ENCODE results near the gene CDC37.

Gene CDC37

GRCh38 chr19:10431254-10431942 lies 28.1 kb upstream of the CDC37 start:
- H3K27me3 ChIP-seq (ENCODE audit: control insufficient read depth in 2 of 2, insufficient read depth in 2 of 2, low read length in 2 of 2), result peaks cover 2 to 6% of the 10 kb centered on the region in 2 donors
- H3K9me3 ChIP-seq (ENCODE audit: control insufficient read depth in 2 of 2, low read length in 2 of 2), result no peaks in the 10 kb centered on the region
- peak overlapping the region; percentile 77 to 79 for H3K9ac ChIP-seq (ENCODE audit: low read depth in 1 of 2, low read length in 2 of 2)
- H3K27ac ChIP-seq (ENCODE audit: low read depth in 2 of 2, low read length in 2 of 2), result peak overlapping the region; percentile 43 to 58
- H3K4me3 ChIP-seq (ENCODE audit: low read length in 2 of 2), result peak overlapping the region; percentile 83
- H3K4me1 ChIP-seq (ENCODE audit: control insufficient read depth in 2 of 2, insufficient read depth in 2 of 2, low read length in 2 of 2), result peaks cover 9 to 18% of the 10 kb centered on the region in 2 donors
- no peaks in the 10 kb centered on the region for H3K36me3 ChIP-seq (ENCODE audit: control insufficient read depth in 2 of 2, insufficient read depth in 2 of 2, low read length in 2 of 2)

- H3K27ac ChIP-seq (ENCODE audit: low read depth in 2 of 2, low read length in 2 of 2), result peak overlapping the region; percentile 43 to 58
- peak overlapping the region; percentile 77 to 79 for H3K9ac ChIP-seq (ENCODE audit: low read depth in 1 of 2, low read length in 2 of 2)
- H3K4me3 ChIP-seq (ENCODE audit: low read length in 2 of 2), result peak overlapping the region; percentile 83
- no peaks in the 10 kb centered on the region for H3K9me3 ChIP-seq (ENCODE audit: control insufficient read depth in 2 of 2, low read length in 2 of 2)
- peaks cover 2 to 9% of the 10 kb centered on the region in 2 donors for H3K27me3 ChIP-seq (ENCODE audit: control insufficient read depth in 2 of 2, insufficient read depth in 2 of 2, low read length in 2 of 2)
- peaks cover 9 to 18% of the 10 kb centered on the region in 2 donors for H3K4me1 ChIP-seq (ENCODE audit: control insufficient read depth in 2 of 2, insufficient read depth in 2 of 2, low read length in 2 of 2)
- H3K36me3 ChIP-seq (ENCODE audit: control insufficient read depth in 2 of 2, insufficient read depth in 2 of 2, low read length in 2 of 2), result no peaks in the 10 kb centered on the region
Measured at GRCh38 chr19:10430505-10431253, 27.3 kb upstream of the CDC37 start.

- H3K27me3 ChIP-seq (ENCODE audit: control insufficient read depth in 2 of 2, insufficient read depth in 2 of 2, low read length in 2 of 2), result peaks cover 11 to 15% of the 10 kb centered on the region in 2 donors
- no peak overlapping the region for H3K4me3 ChIP-seq (ENCODE audit: low read length in 2 of 2)
- peaks cover 15 to 23% of the 10 kb centered on the region in 2 donors for H3K4me1 ChIP-seq (ENCODE audit: control insufficient read depth in 2 of 2, insufficient read depth in 2 of 2, low read length in 2 of 2)
- H3K9me3 ChIP-seq (ENCODE audit: control insufficient read depth in 2 of 2, low read length in 2 of 2), result no peaks in the 10 kb centered on the region
- no peaks in the 10 kb centered on the region for H3K36me3 ChIP-seq (ENCODE audit: control insufficient read depth in 2 of 2, insufficient read depth in 2 of 2, low read length in 2 of 2)
- H3K27ac ChIP-seq (ENCODE audit: low read depth in 2 of 2, low read length in 2 of 2), result peak overlapping the region in 1 of 2 donors; percentile 45
- no peak overlapping the region for H3K9ac ChIP-seq (ENCODE audit: low read depth in 1 of 2, low read length in 2 of 2)
Measured at GRCh38 chr19:10428996-10429381, 25.6 kb upstream of the CDC37 start.

- Histone ChIP-seq H3K9me3 (ENCODE audit: control insufficient read depth in 2 of 2, low read length in 2 of 2) (no peaks in the 10 kb centered on the region), H3K27me3 (ENCODE audit: control insufficient read depth in 2 of 2, insufficient read depth in 2 of 2, low read length in 2 of 2) (peaks cover 21 to 22% of the 10 kb centered on the region in 2 donors), H3K36me3 (ENCODE audit: control insufficient read depth in 2 of 2, insufficient read depth in 2 of 2, low read length in 2 of 2) (no peaks in the 10 kb centered on the region), H3K4me3 (ENCODE audit: low read length in 2 of 2) (no peak overlapping the region), H3K27ac (ENCODE audit: low read depth in 2 of 2, low read length in 2 of 2) (no peak overlapping the region), H3K4me1 (ENCODE audit: control insufficient read depth in 2 of 2, insufficient read depth in 2 of 2, low read length in 2 of 2) (peaks cover 15 to 18% of the 10 kb centered on the region in 2 donors), H3K9ac (ENCODE audit: low read depth in 1 of 2, low read length in 2 of 2) (no peak overlapping the region)
Measured at GRCh38 chr19:10427169-10427568, 23.8 kb upstream of the CDC37 start.

GRCh38 chr19:10424011-10424637 lies 20.8 kb upstream of the CDC37 start:
- Histone ChIP-seq H3K27ac (ENCODE audit: low read depth in 2 of 2, low read length in 2 of 2) (peak overlapping the region in 1 of 2 donors; percentile 56), H3K4me1 (ENCODE audit: control insufficient read depth in 2 of 2, insufficient read depth in 2 of 2, low read length in 2 of 2) (peaks cover 12 to 15% of the 10 kb centered on the region in 2 donors), H3K27me3 (ENCODE audit: control insufficient read depth in 2 of 2, insufficient read depth in 2 of 2, low read length in 2 of 2) (peaks cover 45 to 46% of the 10 kb centered on the region in 2 donors), H3K9ac (ENCODE audit: low read depth in 1 of 2, low read length in 2 of 2) (peak overlapping the region in 1 of 2 donors; percentile 39), H3K36me3 (ENCODE audit: control insufficient read depth in 2 of 2, insufficient read depth in 2 of 2, low read length in 2 of 2) (no peaks in the 10 kb centered on the region), H3K9me3 (ENCODE audit: control insufficient read depth in 2 of 2, low read length in 2 of 2) (no peaks in the 10 kb centered on the region), H3K4me3 (ENCODE audit: low read length in 2 of 2) (peak overlapping the region; percentile 25 to 61)

- peaks cover 52 to 54% of the 10 kb centered on the region in 2 donors for H3K27me3 ChIP-seq (ENCODE audit: control insufficient read depth in 2 of 2, insufficient read depth in 2 of 2, low read length in 2 of 2)
Measured at GRCh38 chr19:10422846-10423245, 19.5 kb upstream of the CDC37 start.

GRCh38 chr19:10422046-10422461 lies 18.7 kb upstream of the CDC37 start:
- H3K27ac ChIP-seq (ENCODE audit: low read depth in 2 of 2, low read length in 2 of 2), result no peak overlapping the region
- H3K9ac ChIP-seq (ENCODE audit: low read depth in 1 of 2, low read length in 2 of 2), result no peak overlapping the region

More at GRCh38 chr19:10422846-10423245, 19.5 kb upstream of the CDC37 start:
- peaks cover 14 to 15% of the 10 kb centered on the region in 2 donors for H3K4me1 ChIP-seq (ENCODE audit: control insufficient read depth in 2 of 2, insufficient read depth in 2 of 2, low read length in 2 of 2)
- H3K9ac ChIP-seq (ENCODE audit: low read depth in 1 of 2, low read length in 2 of 2), result no peak overlapping the region
- no peaks in the 10 kb centered on the region for H3K36me3 ChIP-seq (ENCODE audit: control insufficient read depth in 2 of 2, insufficient read depth in 2 of 2, low read length in 2 of 2)
- H3K27ac ChIP-seq (ENCODE audit: low read depth in 2 of 2, low read length in 2 of 2), result no peak overlapping the region
- H3K9me3 ChIP-seq (ENCODE audit: control insufficient read depth in 2 of 2, low read length in 2 of 2), result no peaks in the 10 kb centered on the region
- no peak overlapping the region for H3K4me3 ChIP-seq (ENCODE audit: low read length in 2 of 2)

GRCh38 chr19:10421240-10422045 lies 18.1 kb upstream of the CDC37 start:
- H3K27me3 ChIP-seq (ENCODE audit: control insufficient read depth in 2 of 2, insufficient read depth in 2 of 2, low read length in 2 of 2), result peaks cover 56 to 65% of the 10 kb centered on the region in 2 donors
- H3K4me3 ChIP-seq (ENCODE audit: low read length in 2 of 2), result no peak overlapping the region
- no peak overlapping the region for H3K27ac ChIP-seq (ENCODE audit: low read depth in 2 of 2, low read length in 2 of 2)
- peaks cover 16 to 19% of the 10 kb centered on the region in 2 donors for H3K4me1 ChIP-seq (ENCODE audit: control insufficient read depth in 2 of 2, insufficient read depth in 2 of 2, low read length in 2 of 2)
- no peak overlapping the region for H3K9ac ChIP-seq (ENCODE audit: low read depth in 1 of 2, low read length in 2 of 2)
- no peaks in the 10 kb centered on the region for H3K9me3 ChIP-seq (ENCODE audit: control insufficient read depth in 2 of 2, low read length in 2 of 2)
- H3K36me3 ChIP-seq (ENCODE audit: control insufficient read depth in 2 of 2, insufficient read depth in 2 of 2, low read length in 2 of 2), result no peaks in the 10 kb centered on the region

More at GRCh38 chr19:10422046-10422461, 18.7 kb upstream of the CDC37 start:
- Histone ChIP-seq H3K27me3 (ENCODE audit: control insufficient read depth in 2 of 2, insufficient read depth in 2 of 2, low read length in 2 of 2) (peaks cover 55 to 62% of the 10 kb centered on the region in 2 donors), H3K9me3 (ENCODE audit: control insufficient read depth in 2 of 2, low read length in 2 of 2) (no peaks in the 10 kb centered on the region), H3K4me1 (ENCODE audit: control insufficient read depth in 2 of 2, insufficient read depth in 2 of 2, low read length in 2 of 2) (peaks cover 14 to 15% of the 10 kb centered on the region in 2 donors), H3K36me3 (ENCODE audit: control insufficient read depth in 2 of 2, insufficient read depth in 2 of 2, low read length in 2 of 2) (no peaks in the 10 kb centered on the region), H3K4me3 (ENCODE audit: low read length in 2 of 2) (no peak overlapping the region)

GRCh38 chr19:10420444-10421239 lies 17.3 kb upstream of the CDC37 start, which contains the start of gene PDE4A:
Gene PDE4A (plus strand): TSS chr19:10420538. CDS start chr19:10420765, 227 bp downstream.
- no peaks in the 10 kb centered on the region for H3K36me3 ChIP-seq (ENCODE audit: control insufficient read depth in 2 of 2, insufficient read depth in 2 of 2, low read length in 2 of 2)
- H3K27ac ChIP-seq (ENCODE audit: low read depth in 2 of 2, low read length in 2 of 2), result no peak within 1 kb of the TSS
- H3K9ac ChIP-seq (ENCODE audit: low read depth in 1 of 2, low read length in 2 of 2), result no peak within 1 kb of the TSS
- peak within 1 kb of the TSS in 1 of 2 donors; percentile 31 for H3K4me3 ChIP-seq (ENCODE audit: low read length in 2 of 2)
- peaks cover 16 to 22% of the 10 kb centered on the region in 2 donors for H3K4me1 ChIP-seq (ENCODE audit: control insufficient read depth in 2 of 2, insufficient read depth in 2 of 2, low read length in 2 of 2)
- no peaks in the 10 kb centered on the region for H3K9me3 ChIP-seq (ENCODE audit: control insufficient read depth in 2 of 2, low read length in 2 of 2)
- peaks cover 53 to 69% of the 10 kb centered on the region in 2 donors for H3K27me3 ChIP-seq (ENCODE audit: control insufficient read depth in 2 of 2, insufficient read depth in 2 of 2, low read length in 2 of 2)

Measured in mucosa of rectum (tissue), 2 donors.